Trophoblast cell (in vitro differentiated cells and primary cell): Measurements from ENCODE around the gene UCK2.

Experiments used
- DNase-seq, 2 donors: peaks; one replicate each; pipeline ENCODE4 v3.0.0-alpha.2; 2016
- H2AFZ ChIP-seq: 2 replicates; pipeline ENCODE4 v1.6.1; 2013; ENCODE audit warnings: low read length, moderate library complexity, mild to moderate bottlenecking; ENCODE audit not compliant: insufficient read depth, poor library complexity
- H2AK5ac ChIP-seq: 2 replicates; pipeline ENCODE4 v1.6.1; 2013; ENCODE audit warnings: mild to moderate bottlenecking, low read length
- H2BK120ac ChIP-seq: 2 replicates; pipeline ENCODE4 v1.6.1; 2013; ENCODE audit warnings: low read length, mild to moderate bottlenecking, moderate library complexity; ENCODE audit not compliant: insufficient read depth, poor library complexity
- H2BK12ac ChIP-seq: 2 replicates; pipeline ENCODE4 v1.6.1; 2013; ENCODE audit warnings: mild to moderate bottlenecking, low read length, moderate library complexity
- H2BK5ac ChIP-seq: 2 replicates; pipeline ENCODE4 v1.6.1; 2013; ENCODE audit warnings: low read length, low read depth, moderate library complexity, mild to moderate bottlenecking; ENCODE audit not compliant: poor library complexity
- H3K14ac ChIP-seq: 2 replicates; pipeline ENCODE4 v1.6.1; 2013; ENCODE audit warnings: mild to moderate bottlenecking, low read length
- H3K18ac ChIP-seq: 2 replicates; pipeline ENCODE4 v1.6.1; 2013; ENCODE audit warnings: mild to moderate bottlenecking, low read length
- H3K23ac ChIP-seq: 2 replicates; pipeline ENCODE4 v1.6.1; 2013; ENCODE audit warnings: low read length
- H3K27ac ChIP-seq: 2 replicates; pipeline ENCODE4 v1.5.1; 2013; ENCODE audit warnings: low read depth, mild to moderate bottlenecking, inconsistent platforms, low read length, moderate library complexity
- H3K27me3 ChIP-seq: 2 replicates; pipeline ENCODE4 v1.6.1; 2013; ENCODE audit warnings: inconsistent platforms, mild to moderate bottlenecking, low read length, moderate library complexity; ENCODE audit not compliant: insufficient read depth
- H3K36me3 ChIP-seq, 2 experiments: 1 replicate in 1 of 2; 2 replicates in 1 of 2; pipeline ENCODE4 v1.6.1; 2013; ENCODE audit warnings: low read length in 2 of 2, mild to moderate bottlenecking in 2 of 2, moderate library complexity in 1 of 2; ENCODE audit not compliant: insufficient read depth in 2 of 2, control insufficient read depth in 1 of 2
- H3K4ac ChIP-seq: 2 replicates; pipeline ENCODE4 v1.6.1; 2013; ENCODE audit warnings: low read depth, mild to moderate bottlenecking, low read length, moderate library complexity
- H3K4me1 ChIP-seq, 2 experiments: 1 replicate in 1 of 2; 2 replicates in 1 of 2; pipeline ENCODE4 v1.6.1; 2013; ENCODE audit warnings: low read length in 2 of 2, mild to moderate bottlenecking in 2 of 2, moderate library complexity in 1 of 2; ENCODE audit not compliant: insufficient read depth in 2 of 2, control insufficient read depth in 1 of 2
- H3K4me2 ChIP-seq: 2 replicates; pipeline ENCODE4 v1.6.1; 2013; ENCODE audit warnings: inconsistent platforms, mild to moderate bottlenecking, low read length, moderate library complexity
- H3K4me3 ChIP-seq: 2 replicates; pipeline ENCODE4 v1.5.1; 2013; ENCODE audit warnings: mild to moderate bottlenecking, low read depth, low read length, inconsistent platforms
- H3K79me1 ChIP-seq: one replicate; pipeline ENCODE4 v1.6.1; 2013; ENCODE audit warnings: low read length
- H3K79me2 ChIP-seq: 2 replicates; pipeline ENCODE4 v1.6.1; 2013; ENCODE audit warnings: low read length, mild to moderate bottlenecking; ENCODE audit not compliant: control insufficient read depth, insufficient read depth, poor library complexity
- H3K9ac ChIP-seq: 2 replicates; pipeline ENCODE4 v1.6.1; 2013; ENCODE audit warnings: mild to moderate bottlenecking, low read length
- H3K9me3 ChIP-seq: 2 replicates; pipeline ENCODE4 v1.6.1; 2013; ENCODE audit warnings: low read depth, mild to moderate bottlenecking, control low read depth, inconsistent platforms, low read length; ENCODE audit not compliant: insufficient read depth
- H4K12ac ChIP-seq: 2 replicates; pipeline ENCODE4 v1.6.1; 2013; ENCODE audit warnings: low read depth, mild to moderate bottlenecking, low read length, moderate library complexity
- H4K8ac ChIP-seq: 2 replicates; pipeline ENCODE4 v1.6.1; 2013; ENCODE audit warnings: low read depth, mild to moderate bottlenecking, low read length, moderate library complexity
- H4K91ac ChIP-seq: one replicate; pipeline ENCODE4 v1.6.1; 2013; ENCODE audit warnings: low read depth, mild to moderate bottlenecking, low read length, moderate library complexity
- WGBS: extraction: QIAGEN DNeasy Blood & Tissue Kit; methylation state at CpG from one replicate; pipeline ENCODE4 v1.1.7; 2013; ENCODE audit warnings: missing lambda C conversion rate; ENCODE audit not compliant: insufficient read length, insufficient coverage; ENCODE audit errors: extremely low coverage; 5-methylcytosine and 5-hydroxymethylcytosine counted together

Gene UCK2

GRCh38 chr1:165928075-165928731, 100.8 kb downstream of the UCK2 start:
- Histone ChIP-seq H4K91ac (no peak overlapping the region), H2BK120ac (no peak overlapping the region), H3K4me2 (no peak overlapping the region), H3K27ac (no peak overlapping the region), H3K4me1 (no peaks in the 10 kb centered on the region), H2AK5ac (no peak overlapping the region), H3K14ac (no peak overlapping the region), H3K4ac (no peak overlapping the region), H2BK5ac (no peak overlapping the region), H3K4me3 (no peak overlapping the region), H4K8ac (no peak overlapping the region), H3K18ac (no peak overlapping the region), H3K9me3 (no peaks in the 10 kb centered on the region), H3K36me3 (no peaks in the 10 kb centered on the region), H3K79me2 (no peaks in the 10 kb centered on the region), H3K27me3 (no peaks in the 10 kb centered on the region), H2AFZ (no peak overlapping the region), H3K9ac (no peak overlapping the region), H3K23ac (no peak overlapping the region), H3K79me1 (no peaks in the 10 kb centered on the region), H4K12ac (no peak overlapping the region), H2BK12ac (no peak overlapping the region)
- peak; percentile 42 to 85 for DNase-seq
- no CpG with 5 or more reads among the region's 10 CpGs for WGBS

DNA sequence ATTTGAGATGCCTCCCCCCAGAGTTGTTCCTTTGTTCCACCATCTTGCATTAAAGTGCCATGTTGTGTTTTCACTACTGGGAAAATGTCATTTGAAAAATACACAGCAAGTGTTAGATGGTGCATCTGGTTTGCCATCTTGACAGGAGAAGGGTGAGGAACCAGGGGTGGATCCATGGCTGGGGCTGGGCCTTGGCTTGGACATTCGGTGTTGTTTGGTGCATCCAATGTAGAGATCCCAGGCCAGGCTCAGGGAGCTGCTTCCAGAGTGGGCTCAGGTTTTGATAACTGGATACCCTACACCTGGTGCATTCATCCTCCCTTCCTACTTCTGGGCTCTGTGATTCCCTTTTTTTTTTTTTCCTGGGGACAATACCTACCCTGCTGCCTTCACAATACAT, 103.5 kb downstream of the UCK2 start:
- Histone ChIP-seq H3K79me2 (no peaks in the 10 kb centered on the region), H3K9ac (no peak overlapping the region), H2BK120ac (no peak overlapping the region), H3K4ac (no peak overlapping the region), H3K14ac (no peak overlapping the region), H3K4me3 (no peak overlapping the region), H4K8ac (no peak overlapping the region), H3K79me1 (no peaks in the 10 kb centered on the region), H3K23ac (no peak overlapping the region), H3K4me2 (no peak overlapping the region), H4K12ac (no peak overlapping the region), H2BK12ac (no peak overlapping the region), H3K4me1 (no peaks in the 10 kb centered on the region), H4K91ac (no peak overlapping the region), H2BK5ac (no peak overlapping the region), H2AK5ac (no peak overlapping the region), H3K18ac (no peak overlapping the region), H2AFZ (no peak overlapping the region), H3K27me3 (no peaks in the 10 kb centered on the region), H3K36me3 (no peaks in the 10 kb centered on the region), H3K27ac (no peak overlapping the region), H3K9me3 (no peaks in the 10 kb centered on the region)
- WGBS, result no CpG with 5 or more reads among the region's 1 CpG
- no peak for DNase-seq

- no peaks in the 10 kb centered on the region for H3K36me3 ChIP-seq
- no peaks in the 10 kb centered on the region for H3K27me3 ChIP-seq
- H3K23ac ChIP-seq, result no peak overlapping the region
- no peak overlapping the region for H2BK120ac ChIP-seq
- no peak overlapping the region for H2BK12ac ChIP-seq
- no peaks in the 10 kb centered on the region for H3K4me1 ChIP-seq
- no peak overlapping the region for H2AK5ac ChIP-seq
- no peaks in the 10 kb centered on the region for H3K79me2 ChIP-seq
- no peak for DNase-seq
- no peak overlapping the region for H2BK5ac ChIP-seq
- H4K91ac ChIP-seq, result no peak overlapping the region
- no peak overlapping the region for H4K12ac ChIP-seq
- H3K18ac ChIP-seq, result no peak overlapping the region
- peak overlapping the region; percentile 56 for H3K9ac ChIP-seq
- no peak overlapping the region for H3K27ac ChIP-seq
- H3K9me3 ChIP-seq, result no peaks in the 10 kb centered on the region
- no peak overlapping the region for H3K4me2 ChIP-seq
- no peak overlapping the region for H3K14ac ChIP-seq
- H4K8ac ChIP-seq, result no peak overlapping the region
- no peak overlapping the region for H2AFZ ChIP-seq
- no peak overlapping the region for H3K4me3 ChIP-seq
- H3K4ac ChIP-seq, result no peak overlapping the region
- no CpG with 5 or more reads among the region's 9 CpGs for WGBS
- no peaks in the 10 kb centered on the region for H3K79me1 ChIP-seq
Observed at GRCh38 chr1:165933446-165934170, 106.2 kb downstream of the UCK2 start.

- no peak overlapping the region for H4K12ac ChIP-seq
- DNase-seq, result no peak
- no peak overlapping the region for H3K14ac ChIP-seq
- H3K79me1 ChIP-seq, result no peaks in the 10 kb centered on the region
- H3K4me1 ChIP-seq, result no peaks in the 10 kb centered on the region
- no peak overlapping the region for H3K4ac ChIP-seq
- no peak overlapping the region for H2BK5ac ChIP-seq
- H3K18ac ChIP-seq, result no peak overlapping the region
- no peak overlapping the region for H3K4me3 ChIP-seq
- no peaks in the 10 kb centered on the region for H3K36me3 ChIP-seq
- H2BK12ac ChIP-seq, result no peak overlapping the region
- H4K8ac ChIP-seq, result no peak overlapping the region
- no CpG with 5 or more reads among the region's 5 CpGs for WGBS
- H3K27ac ChIP-seq, result no peak overlapping the region
- no peaks in the 10 kb centered on the region for H3K79me2 ChIP-seq
- no peak overlapping the region for H2AK5ac ChIP-seq
- no peak overlapping the region for H3K9ac ChIP-seq
- no peaks in the 10 kb centered on the region for H3K27me3 ChIP-seq
- H3K4me2 ChIP-seq, result no peak overlapping the region
- H3K9me3 ChIP-seq, result no peaks in the 10 kb centered on the region
- H4K91ac ChIP-seq, result no peak overlapping the region
- H3K23ac ChIP-seq, result no peak overlapping the region
- no peak overlapping the region for H2AFZ ChIP-seq
- H2BK120ac ChIP-seq, result no peak overlapping the region
Observed at GRCh38 chr1:165936542-165936941, 109.1 kb downstream of the UCK2 start.
